ENCODE measurements around the gene ZNF549.
"Not testable (repeated sequence)": the region's sequence is repeated elsewhere in the genome, so short reads cannot be mapped to it uniquely, and the experiment has no call there.

ZNF549 gene

DNA sequence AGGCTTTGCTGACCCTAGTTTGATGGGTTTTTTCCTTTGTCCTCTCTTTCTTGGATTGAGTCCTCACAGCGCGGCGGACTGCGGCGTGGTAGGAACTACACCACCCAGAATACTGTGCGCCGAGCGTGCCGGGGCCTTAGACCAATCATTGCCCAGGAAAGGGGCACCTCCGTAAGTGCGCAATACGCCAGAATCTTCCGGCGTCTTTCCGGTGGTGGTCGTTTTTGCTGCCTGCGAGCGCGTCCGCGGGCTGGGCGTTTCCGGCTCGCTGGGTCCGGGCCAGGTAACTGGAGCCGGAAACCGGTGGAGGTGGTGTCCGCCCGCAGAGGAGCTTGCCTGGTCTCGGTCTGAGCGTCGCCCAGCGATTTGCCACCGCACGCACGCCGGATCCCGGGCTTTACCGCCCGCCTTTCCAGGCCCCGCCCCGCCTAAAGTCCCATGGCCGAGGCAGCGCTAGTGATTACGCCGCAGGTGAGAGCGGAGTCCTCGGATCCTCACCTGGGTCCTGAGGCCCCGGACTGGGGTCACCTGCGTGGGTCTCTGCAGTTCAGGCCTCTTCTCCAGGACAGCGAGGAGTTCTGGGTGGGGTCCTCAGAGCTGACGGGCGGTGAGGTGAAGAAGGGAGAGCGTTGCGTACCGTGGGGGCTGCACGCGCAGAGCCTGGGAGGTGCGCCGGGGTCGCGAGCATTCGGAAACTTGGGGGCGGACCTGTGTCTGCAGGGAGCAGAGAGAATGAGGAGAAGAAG lies at the start of gene ZNF549:
TSS of gene ZNF549 (plus strand) at position 221 of the 746 bp plus-strand sequence. CDS start at position 439, 218 bp downstream.
- DNase-seq (ENCODE audit: low spot score) = peak; percentile 94
- in situ Hi-C loops (cut with MboI; ENCODE audit: low sequenced_read_pairs, unreplicated experiment) = no loop called here
- TF ChIP-seq, protein P1, sequence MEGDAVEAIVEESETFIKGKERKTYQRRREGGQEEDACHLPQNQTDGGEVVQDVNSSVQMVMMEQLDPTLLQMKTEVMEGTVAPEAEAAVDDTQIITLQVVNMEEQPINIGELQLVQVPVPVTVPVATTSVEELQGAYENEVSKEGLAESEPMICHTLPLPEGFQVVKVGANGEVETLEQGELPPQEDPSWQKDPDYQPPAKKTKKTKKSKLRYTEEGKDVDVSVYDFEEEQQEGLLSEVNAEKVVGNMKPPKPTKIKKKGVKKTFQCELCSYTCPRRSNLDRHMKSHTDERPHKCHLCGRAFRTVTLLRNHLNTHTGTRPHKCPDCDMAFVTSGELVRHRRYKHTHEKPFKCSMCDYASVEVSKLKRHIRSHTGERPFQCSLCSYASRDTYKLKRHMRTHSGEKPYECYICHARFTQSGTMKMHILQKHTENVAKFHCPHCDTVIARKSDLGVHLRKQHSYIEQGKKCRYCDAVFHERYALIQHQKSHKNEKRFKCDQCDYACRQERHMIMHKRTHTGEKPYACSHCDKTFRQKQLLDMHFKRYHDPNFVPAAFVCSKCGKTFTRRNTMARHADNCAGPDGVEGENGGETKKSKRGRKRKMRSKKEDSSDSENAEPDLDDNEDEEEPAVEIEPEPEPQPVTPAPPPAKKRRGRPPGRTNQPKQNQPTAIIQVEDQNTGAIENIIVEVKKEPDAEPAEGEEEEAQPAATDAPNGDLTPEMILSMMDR (IDR thresholded peaks at IDR 0.05; ENCODE audit: borderline replicate concordance, control extremely low read depth, extremely low read depth, insufficient read depth, missing control alignments) = no peak

DNA sequence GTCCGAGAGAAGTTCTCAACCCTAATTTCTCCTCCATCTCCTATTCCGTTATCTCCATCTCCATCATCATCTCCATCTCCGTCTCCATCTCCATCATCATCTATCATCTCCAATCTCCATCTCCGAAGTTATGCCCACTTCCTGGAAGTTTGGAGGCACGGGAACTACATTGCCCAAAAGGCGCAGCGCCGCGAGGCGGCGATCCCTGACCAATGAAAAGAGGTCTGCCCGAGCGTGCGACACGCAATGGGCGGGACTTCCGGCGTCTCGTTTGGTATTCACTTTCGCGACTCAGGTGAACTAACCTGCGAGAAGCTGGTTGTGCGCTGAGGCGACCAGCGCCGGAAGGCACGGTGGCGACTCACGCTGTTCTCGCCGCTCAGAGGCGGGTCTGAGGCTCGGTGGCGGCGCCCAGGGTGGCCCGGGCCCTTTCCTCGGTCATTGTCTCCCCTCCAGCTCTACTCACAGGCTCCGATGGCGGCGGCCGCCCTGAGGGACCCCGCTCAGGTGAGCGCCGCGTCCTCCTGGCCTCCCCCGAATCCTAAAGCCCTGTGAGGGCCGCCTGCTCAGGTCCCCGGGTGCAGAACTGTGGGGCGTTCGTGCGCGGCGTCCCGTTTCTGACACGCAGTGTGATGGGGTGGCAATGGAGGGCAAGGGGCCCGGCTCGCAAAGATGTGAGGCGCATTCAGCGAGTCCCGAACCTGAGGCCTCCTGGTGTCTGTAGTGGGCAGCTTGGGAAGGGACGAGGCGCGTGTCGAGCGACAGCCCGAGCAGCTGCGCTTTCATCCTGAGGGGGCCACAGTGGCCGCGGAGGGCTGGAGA lies 39.5 kb upstream of the ZNF549 start, which contains the start of gene ZNF419:
TSS of gene ZNF419 (plus strand) at position 274 of the 822 bp plus-strand sequence. CDS start at position 475, 201 bp downstream.
- in situ Hi-C loops (cut with MboI; ENCODE audit: low sequenced_read_pairs, unreplicated experiment) = not testable (repeated sequence)
- peak; percentile 92 for DNase-seq (ENCODE audit: low spot score)

DNA sequence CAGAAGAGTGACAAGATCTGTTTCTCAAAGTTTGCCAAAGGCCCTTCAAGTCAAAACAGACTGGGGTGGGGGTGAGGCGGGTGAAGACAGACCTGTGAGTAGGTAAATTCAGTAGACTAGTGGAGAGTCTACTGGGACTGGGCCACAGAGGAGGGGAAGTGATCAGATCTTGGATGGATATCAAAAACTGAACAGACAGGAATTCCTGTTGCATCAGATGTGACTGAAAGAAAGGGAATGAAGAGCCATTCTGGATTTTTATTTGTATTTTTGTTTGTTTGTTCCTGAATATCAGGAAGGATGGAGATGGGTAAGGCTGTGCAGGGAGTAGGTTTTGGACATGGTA lies 38.9 kb upstream of the ZNF549 start:
- DNase-seq (ENCODE audit: low spot score); in situ Hi-C loops (cut with MboI; ENCODE audit: low sequenced_read_pairs, unreplicated experiment): not testable (repeated sequence)

DNA sequence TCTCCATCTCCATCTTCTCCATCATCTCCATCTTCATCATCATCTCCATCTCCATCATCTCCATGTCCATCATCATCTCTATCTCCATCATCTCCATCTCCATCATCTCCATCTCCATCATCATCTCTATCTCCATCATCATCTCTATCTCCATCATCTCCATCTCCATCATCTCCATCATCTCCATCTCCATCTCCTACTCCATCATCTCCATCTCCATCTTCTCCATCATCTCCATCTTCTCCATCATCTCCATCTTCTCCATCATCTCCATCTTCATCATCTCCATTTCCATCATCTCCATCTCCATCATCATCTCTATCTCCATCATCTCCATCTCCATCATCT lies 27.9 kb upstream of the ZNF549 start:
- DNase-seq (ENCODE audit: low spot score); in situ Hi-C loops (cut with MboI; ENCODE audit: low sequenced_read_pairs, unreplicated experiment): not testable (repeated sequence)

DNA sequence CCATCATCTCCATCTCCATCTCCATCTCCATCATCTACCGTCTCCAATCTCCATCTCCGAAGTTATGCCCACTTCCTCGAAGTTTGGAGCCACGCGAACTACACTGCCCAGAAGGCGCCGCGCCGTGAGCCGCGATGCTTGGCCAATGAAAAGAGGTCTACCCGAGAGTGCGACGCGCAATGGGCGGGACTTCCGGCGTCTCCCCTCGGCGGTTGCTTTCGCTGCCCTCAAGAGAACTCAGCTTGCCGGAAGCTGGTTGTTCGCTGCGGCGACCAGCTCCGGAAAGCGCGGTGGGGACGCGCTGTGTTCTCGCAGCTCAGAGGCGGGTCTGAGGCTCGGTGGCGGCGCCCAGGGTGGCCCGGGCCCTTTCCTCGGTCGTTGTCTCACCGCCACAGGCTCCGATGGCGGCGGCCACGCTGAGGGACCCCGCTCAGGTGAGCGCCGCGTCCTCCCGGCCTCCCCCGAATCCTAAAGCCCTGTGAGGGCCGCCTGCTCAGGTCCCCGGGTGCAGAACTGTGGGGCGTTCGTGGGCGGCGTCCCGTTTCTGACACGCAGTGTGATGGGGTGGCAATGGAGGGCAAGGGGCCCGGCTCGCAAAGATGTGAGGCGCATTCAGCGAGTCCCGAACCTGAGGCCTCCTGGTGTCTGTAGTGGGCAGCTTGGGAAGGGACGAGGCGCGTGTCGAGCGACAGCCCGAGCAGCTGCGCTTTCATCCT lies 27.3 kb upstream of the ZNF549 start, which contains the start of gene ZNF773:
TSS of gene ZNF773 (plus strand) at position 259 of the 716 bp plus-strand sequence. CDS start at position 402, 143 bp downstream.
- peak; percentile 95 for DNase-seq (ENCODE audit: low spot score)
- in situ Hi-C loops (cut with MboI; ENCODE audit: low sequenced_read_pairs, unreplicated experiment) = not testable (repeated sequence)

DNA sequence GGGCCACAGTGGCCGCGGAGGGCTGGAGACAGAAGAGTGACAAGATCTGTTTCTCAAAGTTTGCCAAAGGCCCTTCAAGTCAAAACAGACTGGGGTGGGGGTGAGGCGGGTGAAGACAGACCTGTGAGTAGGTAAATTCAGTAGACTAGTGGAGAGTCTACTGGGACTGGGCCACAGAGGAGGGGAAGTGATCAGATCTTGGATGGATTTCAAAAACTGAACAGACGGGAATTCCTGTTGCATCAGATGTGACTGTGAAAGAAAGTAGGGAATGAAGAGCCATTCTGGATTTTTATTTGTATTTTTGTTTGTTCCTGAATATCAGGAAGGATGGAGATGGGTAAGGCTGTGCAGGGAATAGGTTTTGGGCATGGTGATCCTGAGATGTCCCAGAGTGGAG lies 26.8 kb upstream of the ZNF549 start:
- not testable (repeated sequence) for DNase-seq (ENCODE audit: low spot score)

DNA sequence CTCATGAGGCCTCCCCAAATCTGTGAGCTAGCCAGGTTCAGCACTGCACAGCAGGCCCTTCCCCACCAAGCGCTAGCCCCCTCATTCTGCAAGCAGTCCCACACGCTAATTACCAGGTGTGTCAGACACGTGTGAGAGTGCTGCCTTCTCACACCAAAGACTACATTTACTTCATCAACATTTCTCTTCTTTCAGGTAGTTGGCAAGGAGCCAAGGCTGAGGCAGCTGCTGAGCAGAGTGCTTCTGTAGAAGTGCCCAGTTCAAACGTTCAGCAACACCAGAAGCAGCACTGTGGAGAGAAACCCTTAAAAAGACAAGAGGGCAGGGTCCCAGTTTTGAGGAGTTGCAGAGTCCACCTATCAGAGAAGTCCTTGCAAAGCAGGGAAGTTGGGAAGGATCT lies 21.0 kb upstream of the ZNF549 start:
- TF ChIP-seq, protein P1 (IDR thresholded peaks at IDR 0.05; ENCODE audit: borderline replicate concordance, control extremely low read depth, extremely low read depth, insufficient read depth, missing control alignments) = no peak
- in situ Hi-C loops (cut with MboI; ENCODE audit: low sequenced_read_pairs, unreplicated experiment) = no loop called here
- no peak for DNase-seq (ENCODE audit: low spot score)

More for the DNA sequence above, 26.8 kb upstream of the ZNF549 start:
- in situ Hi-C loops (cut with MboI; ENCODE audit: low sequenced_read_pairs, unreplicated experiment) = not testable (repeated sequence)

DNA sequence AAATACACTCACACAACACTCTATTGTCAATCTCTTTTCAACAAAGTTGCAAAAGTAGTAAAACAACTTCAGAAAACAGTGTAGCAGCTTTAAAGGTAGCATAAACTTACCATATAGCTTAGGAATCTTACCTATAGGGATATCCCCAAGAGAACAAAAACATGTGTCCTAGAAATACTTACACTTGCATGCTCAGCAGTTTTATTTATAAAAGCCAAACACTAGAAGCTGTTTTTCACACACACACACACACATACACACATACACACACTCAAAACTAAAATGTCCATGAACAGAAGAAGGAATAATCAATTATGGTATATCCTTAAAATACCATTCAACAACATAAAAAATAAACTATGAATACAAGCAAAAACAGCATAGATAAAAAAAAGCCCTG lies 15.7 kb upstream of the ZNF549 start:
- in situ Hi-C loops (cut with MboI; ENCODE audit: low sequenced_read_pairs, unreplicated experiment) = no loop called here
- TF ChIP-seq, protein P1 (IDR thresholded peaks at IDR 0.05; ENCODE audit: borderline replicate concordance, control extremely low read depth, extremely low read depth, insufficient read depth, missing control alignments) = no peak

DNA sequence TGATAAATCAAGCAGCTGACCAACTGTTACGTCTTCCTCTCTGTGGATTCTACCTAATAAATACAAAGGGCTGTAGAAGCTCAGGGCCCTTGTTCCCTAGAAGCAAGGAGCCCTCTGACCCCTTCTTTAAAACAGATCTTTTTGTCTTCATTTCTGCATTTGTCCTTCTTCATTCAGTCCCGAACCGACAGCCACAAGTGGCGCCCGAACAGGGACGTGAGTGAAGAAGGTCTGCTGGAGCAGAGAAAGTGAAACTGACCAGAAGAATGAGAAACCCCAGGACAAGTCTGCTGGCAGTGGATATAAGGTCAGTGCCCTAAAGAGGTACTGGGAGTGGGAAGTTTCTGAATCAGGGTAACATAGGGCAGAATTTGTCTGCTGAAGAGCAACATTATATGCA lies 14.3 kb upstream of the ZNF549 start:
- DNase-seq (ENCODE audit: low spot score) = no peak
- TF ChIP-seq, protein P1 (IDR thresholded peaks at IDR 0.05; ENCODE audit: borderline replicate concordance, control extremely low read depth, extremely low read depth, insufficient read depth, missing control alignments) = no peak
- in situ Hi-C loops (cut with MboI; ENCODE audit: low sequenced_read_pairs, unreplicated experiment) = no loop called here

More for the DNA sequence above, 15.7 kb upstream of the ZNF549 start:
- no peak for DNase-seq (ENCODE audit: low spot score)
